Loucy (cell line): ENCODE measurements around the gene SGMS1.

ENCODE experiments used
- H2AFZ ChIP-seq: fragments of 200-600 bp; sonication (generic); 2 replicates; pipeline ENCODE4 v1.6.0; 2016; ENCODE audit warnings: antibody characterized with exemption, mild to moderate bottlenecking, low read length, moderate library complexity
- H3F3A ChIP-seq: fragments of 200-600 bp; 2 replicates; pipeline ENCODE4 v1.6.0; 2016; ENCODE audit warnings: antibody characterized with exemption, low read depth, mild to moderate bottlenecking
- H3K27me3 ChIP-seq: fragments of 200-600 bp; sonication (generic); 2 replicates; pipeline ENCODE4 v1.6.1; 2014; ENCODE audit warnings: low read length, mild to moderate bottlenecking; ENCODE audit not compliant: insufficient read depth, poor library complexity, severe bottlenecking
- H3K36me3 ChIP-seq: fragments of 200-600 bp; sonication (generic); 2 replicates; pipeline ENCODE4 v1.6.1; 2016; ENCODE audit warnings: low read length; ENCODE audit not compliant: insufficient read depth
- H3K4me1 ChIP-seq: fragments of 200-600 bp; sonication (generic); 2 replicates; pipeline ENCODE4 v1.5.1; 2014; ENCODE audit warnings: low read length, mild to moderate bottlenecking; ENCODE audit not compliant: insufficient read depth, poor library complexity, severe bottlenecking
- H3K4me2 ChIP-seq: fragments of 200-600 bp; sonication (generic); 2 replicates; pipeline ENCODE4 v1.6.0; 2014; ENCODE audit warnings: antibody characterized with exemption, low read length, low read depth, mild to moderate bottlenecking; ENCODE audit not compliant: poor library complexity, severe bottlenecking
- H3K4me3 ChIP-seq: fragments of 200-600 bp; sonication (generic); 2 replicates; pipeline ENCODE4 v1.5.1; 2014; ENCODE audit warnings: low read length, mild to moderate bottlenecking, mixed read lengths; ENCODE audit not compliant: poor library complexity, severe bottlenecking
- H3K79me2 ChIP-seq: fragments of 200-600 bp; sonication (generic); 2 replicates; pipeline ENCODE4 v1.6.1; 2014; ENCODE audit warnings: low read length; ENCODE audit not compliant: insufficient read depth
- H3K9ac ChIP-seq: fragments of 200-600 bp; sonication (generic); 2 replicates; pipeline ENCODE4 v1.6.0; 2014; ENCODE audit warnings: mild to moderate bottlenecking, low read depth, low read length, moderate library complexity; ENCODE audit not compliant: poor library complexity, severe bottlenecking
- H3K9me2 ChIP-seq: fragments of 200-600 bp; sonication (generic); replicated peaks from 2 replicates; pipeline ENCODE4 v1.6.1; 2016; ENCODE audit warnings: low read depth, low read length, mixed read lengths
- H3K9me3 ChIP-seq: fragments of 200-600 bp; sonication (generic); 2 replicates; pipeline ENCODE4 v1.6.1; 2014; ENCODE audit warnings: mild to moderate bottlenecking, antibody characterized with exemption, low read length, low read depth; ENCODE audit not compliant: insufficient read depth
- H4K20me1 ChIP-seq: fragments of 200-600 bp; sonication (generic); 2 replicates; pipeline ENCODE4 v1.6.0; 2014; ENCODE audit warnings: antibody characterized with exemption, low read length, mild to moderate bottlenecking; ENCODE audit not compliant: insufficient read depth, poor library complexity, severe bottlenecking
- EZH2phosphoT487 ChIP-seq: fragments of 200-600 bp; IDR thresholded peaks from 2 replicates; pipeline ENCODE4 v1.6.1; 2018; ENCODE audit warnings: antibody characterized with exemption, mild to moderate bottlenecking, moderate library complexity, borderline replicate concordance
- TF ChIP-seq, protein P1 (sequence below): fragments of 200-600 bp; sonication (generic); conservative IDR thresholded peaks from 2 replicates; pipeline ENCODE4 v1.5.1; 2014; ENCODE audit warnings: mild to moderate bottlenecking, antibody characterized with exemption, low read length

The SGMS1 gene

DNA sequence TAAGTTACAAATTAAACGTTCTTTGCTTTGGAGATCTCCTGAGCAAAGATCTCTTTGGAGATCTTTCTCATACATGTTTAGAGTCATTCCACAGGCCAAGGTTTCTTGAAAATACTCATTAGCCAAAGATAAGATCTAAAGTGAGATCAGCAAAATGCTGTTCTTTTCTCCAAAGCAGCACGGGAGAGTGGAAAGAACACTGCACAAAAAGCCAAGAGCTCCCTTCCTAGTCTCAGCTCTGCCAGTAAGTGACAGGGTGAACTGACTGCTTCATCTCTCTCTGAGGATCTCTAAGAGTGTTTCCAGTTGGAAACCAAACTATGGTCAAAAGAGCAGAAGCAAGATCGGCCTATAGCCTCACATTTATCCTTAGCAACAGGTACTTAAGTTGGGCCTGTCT, 204.0 kb downstream of the SGMS1 start:
- H3K9me2 ChIP-seq, result no peaks in the 10 kb centered on the region
- no peak overlapping the region for H3K9ac ChIP-seq
- H4K20me1 ChIP-seq, result no peaks in the 10 kb centered on the region
- H3K4me1 ChIP-seq, result no peaks in the 10 kb centered on the region
- H3K4me3 ChIP-seq, result no peak overlapping the region
- H3K4me2 ChIP-seq, result no peak overlapping the region
- no peaks in the 10 kb centered on the region for H3K79me2 ChIP-seq
- no peaks in the 10 kb centered on the region for H3K9me3 ChIP-seq
- no peak overlapping the region for H2AFZ ChIP-seq
- H3F3A ChIP-seq, result no peaks in the 10 kb centered on the region
- H3K27me3 ChIP-seq, result no peaks in the 10 kb centered on the region
- H3K36me3 ChIP-seq, result no peaks in the 10 kb centered on the region
- no peak for TF ChIP-seq EZH2phosphoT487
- TF ChIP-seq, protein P1, sequence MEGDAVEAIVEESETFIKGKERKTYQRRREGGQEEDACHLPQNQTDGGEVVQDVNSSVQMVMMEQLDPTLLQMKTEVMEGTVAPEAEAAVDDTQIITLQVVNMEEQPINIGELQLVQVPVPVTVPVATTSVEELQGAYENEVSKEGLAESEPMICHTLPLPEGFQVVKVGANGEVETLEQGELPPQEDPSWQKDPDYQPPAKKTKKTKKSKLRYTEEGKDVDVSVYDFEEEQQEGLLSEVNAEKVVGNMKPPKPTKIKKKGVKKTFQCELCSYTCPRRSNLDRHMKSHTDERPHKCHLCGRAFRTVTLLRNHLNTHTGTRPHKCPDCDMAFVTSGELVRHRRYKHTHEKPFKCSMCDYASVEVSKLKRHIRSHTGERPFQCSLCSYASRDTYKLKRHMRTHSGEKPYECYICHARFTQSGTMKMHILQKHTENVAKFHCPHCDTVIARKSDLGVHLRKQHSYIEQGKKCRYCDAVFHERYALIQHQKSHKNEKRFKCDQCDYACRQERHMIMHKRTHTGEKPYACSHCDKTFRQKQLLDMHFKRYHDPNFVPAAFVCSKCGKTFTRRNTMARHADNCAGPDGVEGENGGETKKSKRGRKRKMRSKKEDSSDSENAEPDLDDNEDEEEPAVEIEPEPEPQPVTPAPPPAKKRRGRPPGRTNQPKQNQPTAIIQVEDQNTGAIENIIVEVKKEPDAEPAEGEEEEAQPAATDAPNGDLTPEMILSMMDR, result no peak

DNA sequence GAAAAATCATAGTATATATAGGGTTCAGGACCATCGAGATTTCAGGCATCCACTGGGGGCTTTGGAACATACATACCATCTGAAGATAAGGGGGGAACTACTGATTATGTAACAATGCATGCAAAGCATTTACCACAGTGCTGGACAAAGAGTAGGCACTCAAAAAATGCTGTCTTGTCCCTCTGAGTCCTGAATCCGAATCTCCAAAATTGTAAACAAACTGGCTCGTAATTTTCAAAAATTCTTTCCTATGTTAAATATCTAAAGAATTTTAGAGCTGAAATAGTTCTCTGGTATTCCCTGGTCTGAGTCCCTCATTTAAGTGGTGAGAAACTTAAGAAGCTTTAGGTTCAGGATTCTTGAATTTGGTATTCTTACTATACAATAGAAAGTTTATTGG, 204.7 kb downstream of the SGMS1 start:
- H3K27me3 ChIP-seq, result no peaks in the 10 kb centered on the region
- no peaks in the 10 kb centered on the region for H3K79me2 ChIP-seq
- no peaks in the 10 kb centered on the region for H3K36me3 ChIP-seq
- H4K20me1 ChIP-seq, result no peaks in the 10 kb centered on the region
- H3K9me3 ChIP-seq, result no peaks in the 10 kb centered on the region
- H3K4me2 ChIP-seq, result no peak overlapping the region
- H3K9ac ChIP-seq, result no peak overlapping the region
- no peaks in the 10 kb centered on the region for H3K4me1 ChIP-seq
- no peaks in the 10 kb centered on the region for H3K9me2 ChIP-seq
- H3F3A ChIP-seq, result no peaks in the 10 kb centered on the region
- H3K4me3 ChIP-seq, result no peak overlapping the region
- TF ChIP-seq, protein P1, result no peak
- no peak for TF ChIP-seq EZH2phosphoT487
- no peak overlapping the region for H2AFZ ChIP-seq

DNA sequence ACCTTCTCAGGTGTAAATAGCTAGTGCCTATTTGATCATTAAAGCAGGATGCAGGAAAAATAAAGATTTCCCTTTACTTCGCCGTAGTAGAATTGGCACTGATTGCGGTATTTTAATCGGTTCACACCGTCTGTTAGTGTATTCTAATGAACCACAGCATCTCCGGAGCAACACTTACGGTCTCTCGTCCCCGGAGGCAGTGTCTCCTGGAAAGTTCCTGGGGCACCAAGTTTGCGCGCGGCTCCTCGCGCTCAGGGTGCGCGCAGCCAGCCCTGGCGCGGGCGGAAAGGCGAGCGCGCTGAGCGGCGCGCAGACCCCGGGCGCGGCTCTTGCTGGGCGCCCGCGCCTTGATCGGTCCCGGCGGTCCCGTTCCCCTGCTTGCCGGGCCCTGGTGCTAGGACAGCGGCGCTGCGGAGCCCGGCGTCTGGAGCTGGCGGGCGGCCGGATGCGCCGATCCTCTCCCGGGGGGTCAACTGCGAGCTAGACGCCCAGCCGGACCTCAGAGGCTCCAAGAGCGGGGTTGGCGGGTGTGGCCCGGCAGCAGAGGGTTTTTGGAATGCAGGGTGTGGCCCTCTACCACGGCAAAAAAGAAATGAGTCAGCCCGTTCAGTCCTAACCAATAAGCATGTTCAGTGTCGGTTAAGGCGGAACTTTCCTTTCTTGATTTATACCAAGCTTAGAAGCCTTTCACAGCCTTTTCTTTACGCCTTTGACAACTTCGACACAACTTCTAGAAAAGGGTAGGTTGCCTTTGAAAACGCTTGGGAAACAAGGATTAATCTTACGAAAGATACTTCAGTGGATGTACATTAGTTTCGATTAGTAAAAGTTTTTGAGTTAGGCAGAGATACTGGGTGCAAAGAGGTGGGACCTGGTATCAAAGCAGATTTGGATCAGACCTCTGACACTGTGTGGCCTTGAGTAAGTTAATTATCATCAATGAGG, 205.6 kb downstream of the SGMS1 start:
- Histone ChIP-seq H2AFZ (no peak overlapping the region; the same call in 1 of the 2 replicates), H4K20me1 (no peaks in the 10 kb centered on the region), H3K79me2 (no peaks in the 10 kb centered on the region), H3K4me3 (peak overlapping the region; percentile 71), H3K9ac (peak overlapping the region; percentile 36), H3K9me3 (no peaks in the 10 kb centered on the region), H3K4me1 (no peaks in the 10 kb centered on the region), H3K36me3 (no peaks in the 10 kb centered on the region), H3F3A (no peaks in the 10 kb centered on the region), H3K27me3 (no peaks in the 10 kb centered on the region), H3K9me2 (no peaks in the 10 kb centered on the region), H3K4me2 (peak overlapping the region; percentile 62)
- no peak for TF ChIP-seq EZH2phosphoT487
- TF ChIP-seq, protein P1, result no peak
